ENCODE measurements around the gene RGMA. TPM values are rescaled to one million over a fixed set of nuclear protein-coding genes. Genes with fewer than 3 reads are reported as not detected.

The RGMA gene
- total RNA-seq, 1 experiment from 2014 or later = 41.4 TPM

DNA sequence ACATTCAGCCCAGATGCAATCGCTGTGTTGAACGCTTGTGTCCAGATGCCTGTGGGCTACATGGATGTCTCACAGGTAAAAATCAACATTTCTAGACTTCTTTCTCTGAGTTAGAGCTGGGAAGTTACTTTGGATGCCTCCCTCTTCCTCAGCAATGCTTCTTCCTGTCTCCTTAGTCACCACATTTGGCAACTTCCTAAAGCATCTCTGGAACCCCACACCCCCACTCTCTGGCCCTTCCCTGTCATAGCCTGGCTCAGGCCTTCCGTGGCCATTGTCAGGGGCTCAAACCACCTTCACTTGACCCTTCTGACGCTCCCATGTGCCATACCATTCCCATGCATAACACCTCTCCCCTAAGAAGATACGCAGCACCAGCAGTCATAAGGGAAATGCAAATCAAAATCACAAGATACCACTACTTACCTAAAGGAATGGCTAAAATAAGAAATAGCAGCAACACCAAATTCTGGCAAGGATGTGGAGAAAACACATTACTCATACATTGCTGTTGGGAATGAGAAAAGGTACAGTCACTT lies 21.6 kb upstream of the RGMA start:
- no peak for DNase-seq
- H2AK5ac ChIP-seq (ENCODE audit: insufficient read length, low read length) = no peak overlapping the region
- H3K9ac ChIP-seq (ENCODE audit: extremely low read depth, insufficient read length, low read length) = no peak overlapping the region
- H2BK20ac ChIP-seq (ENCODE audit: low read depth, low read length, poor library complexity, severe bottlenecking) = no peak overlapping the region
- no peak overlapping the region for H4K91ac ChIP-seq (ENCODE audit: insufficient read length, low read depth, low read length)
- H3T11ph ChIP-seq (ENCODE audit: low read length) = no peak overlapping the region
- H3K79me2 ChIP-seq (ENCODE audit: insufficient read depth, low read length) = no peaks in the 10 kb centered on the region
- H3K9me3 ChIP-seq (ENCODE audit: control insufficient read depth, low read depth, low read length) = no peaks in the 10 kb centered on the region
- peaks cover 4% of the 10 kb centered on the region for H3K4me1 ChIP-seq (ENCODE audit: insufficient read depth, low read length)
- no peak overlapping the region for H2BK120ac ChIP-seq (ENCODE audit: low read depth, low read length, poor library complexity, severe bottlenecking)
- Mint-ChIP-seq H3K4me3 (no peak overlapping the region), H3K27ac (peak overlapping the region in 1 of 3 experiments; percentile 48; a peak in 2 of 7 replicates), H3K9me3 (no peaks in the 10 kb centered on the region), H3K27me3 (ENCODE audit: low read depth) (peaks cover 60% of the 10 kb centered on the region), H3K4me1 (peaks cover 26 to 35% of the 10 kb centered on the region in 2 experiments), H3K36me3 (ENCODE audit: insufficient read depth in 1 of 3, low read depth in 3 of 3) (peaks cover 0 to 5% (median 2%) of the 10 kb centered on the region in 3 experiments; a peak in 1 of 7 replicates)
- H3K23ac ChIP-seq (ENCODE audit: insufficient read length, low read depth, low read length) = no peak overlapping the region
- H3K14ac ChIP-seq (ENCODE audit: insufficient read depth, low read length) = no peak overlapping the region
- no peaks in the 10 kb centered on the region for H3K79me1 ChIP-seq (ENCODE audit: insufficient read depth, low read depth, low read length, poor library complexity, severe bottlenecking)
- H4K5ac ChIP-seq (ENCODE audit: insufficient read length, low read depth, low read length) = no peak overlapping the region
- WGBS (ENCODE audit: extremely low coverage, insufficient read length, low lambda C conversion rate) = no CpG with 5 or more reads among the region's 5 CpGs
- H3K18ac ChIP-seq (ENCODE audit: insufficient read length, low read depth, low read length) = no peak overlapping the region
- no peaks in the 10 kb centered on the region for H3K23me2 ChIP-seq (ENCODE audit: insufficient read length, low read depth, low read length, poor library complexity, severe bottlenecking)
- no peak overlapping the region for H4K8ac ChIP-seq (replicated peaks; ENCODE audit: insufficient read length, low read depth, low read length)
- TF ChIP-seq CTCF (conservative IDR thresholded peaks at IDR 0.05) = no peak
- H3K4me2 ChIP-seq (ENCODE audit: insufficient read depth, insufficient read length, low read length) = no peak overlapping the region
- H2BK12ac ChIP-seq (ENCODE audit: insufficient read length, low read depth, low read length) = no peak overlapping the region
- H3K27ac ChIP-seq (ENCODE audit: insufficient read length, low read depth, low read length) = no peak overlapping the region
- H2BK15ac ChIP-seq (ENCODE audit: low read depth, low read length) = no peak overlapping the region
- no peaks in the 10 kb centered on the region for H4K20me1 ChIP-seq (ENCODE audit: control insufficient read depth, insufficient read depth, insufficient read length)
- no peak overlapping the region for H3K4ac ChIP-seq (ENCODE audit: low read depth, low read length)
- H3K27me3 ChIP-seq (ENCODE audit: insufficient read depth, low read length) = no peaks in the 10 kb centered on the region
- no peak overlapping the region for H2AFZ ChIP-seq (ENCODE audit: low read length)
- no peak overlapping the region for H2BK5ac ChIP-seq (ENCODE audit: insufficient read length, low read length)
- H3K56ac ChIP-seq (ENCODE audit: insufficient read length, low read depth, low read length) = no peak overlapping the region

Measured in H9 (cell line).